Lower leg skin (tissue), 3 donors: ENCODE data around the gene ST3GAL5.

Experiments
- CTCF ChIP-seq, 3 donors: fragments of 450-650 bp; IDR thresholded peaks; one replicate each; pipeline ENCODE4 v1.5.1; 2016; ENCODE audit warnings: antibody characterized with exemption in 3 of 3, mild to moderate bottlenecking in 3 of 3, moderate library complexity in 2 of 3
- POLR2A ChIP-seq, 2 donors: fragments of 450-650 bp; IDR thresholded peaks; one replicate each; pipeline ENCODE4 v1.6.1; 2016 to 2017; ENCODE audit warnings: antibody characterized with exemption in 2 of 2, mild to moderate bottlenecking in 1 of 2, moderate library complexity in 1 of 2

GRCh38 chr2:85903849-85904248 is 15.1 kb upstream of the ST3GAL5 start:
- no peak for TF ChIP-seq POLR2A (IDR thresholded peaks at IDR 0.05)
- no peak for TF ChIP-seq CTCF (IDR thresholded peaks at IDR 0.05)
